ENCODE results near the gene HDAC9.

HDAC9 gene

DNA sequence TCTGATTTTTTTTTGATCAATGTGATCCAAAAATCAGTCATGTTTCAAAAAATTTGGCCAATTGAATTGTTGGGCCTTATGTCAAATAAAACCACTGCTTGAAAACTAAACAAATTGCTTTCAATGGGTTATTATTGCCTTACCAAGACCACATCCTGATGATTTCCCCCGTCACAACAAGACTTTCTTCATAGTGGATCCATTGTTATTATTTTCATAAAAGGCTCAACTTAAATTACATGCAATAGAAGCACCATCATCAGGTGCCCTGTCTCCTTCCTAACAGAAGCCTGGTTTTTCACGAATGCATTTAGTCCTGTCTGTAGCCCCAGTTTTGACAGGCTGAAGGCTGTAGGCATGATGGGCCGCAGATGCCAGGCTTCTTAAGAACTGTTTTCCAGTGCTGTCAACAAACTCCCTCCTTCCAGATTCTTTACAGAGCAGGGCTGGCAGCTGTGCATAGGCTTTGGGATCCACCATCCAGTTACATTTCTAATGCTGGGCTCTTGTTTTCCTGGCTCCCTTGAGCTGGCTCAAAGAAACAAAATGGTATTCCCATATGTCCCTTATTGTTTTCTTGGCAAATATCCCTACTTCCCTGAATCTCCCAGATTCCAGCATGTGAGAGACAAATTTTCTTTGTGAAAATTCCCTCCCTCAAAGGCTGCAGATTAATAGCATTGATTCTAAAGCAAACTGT is 319.9 kb downstream of the HDAC9 start:
- Mint-ChIP-seq H3K9me3 (peaks cover 10% of the 10 kb centered on the region), H3K27me3 (no peaks in the 10 kb centered on the region), H3K4me3 (no peak overlapping the region), H3K4me1 (no peaks in the 10 kb centered on the region), H3K27ac (no peak overlapping the region), H3K36me3 (ENCODE audit: low read depth) (no peaks in the 10 kb centered on the region)
- no peak for DNase-seq
- ATAC-seq: no peak

DNA sequence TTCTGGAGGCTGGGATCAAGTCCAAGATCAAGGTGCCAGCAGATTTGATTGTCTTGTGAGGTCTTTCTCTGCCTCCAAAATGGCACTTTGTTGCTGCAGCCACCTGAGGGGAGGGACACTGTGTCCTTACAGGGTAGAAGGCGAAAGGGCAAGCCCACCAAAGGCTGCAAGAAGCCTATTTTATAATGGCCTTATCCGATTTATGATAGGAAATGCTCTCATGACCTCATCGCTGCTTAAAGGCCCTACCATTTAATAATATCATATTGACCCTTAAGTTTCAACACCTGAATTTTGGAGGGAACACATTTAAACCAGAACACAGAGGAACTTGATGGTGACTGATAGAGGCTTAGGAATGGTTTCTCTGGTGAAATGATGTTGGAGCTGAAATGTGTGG is 325.4 kb downstream of the HDAC9 start:
- H3K9me3 Mint-ChIP-seq: no peaks in the 10 kb centered on the region
- no peak overlapping the region for H3K4me3 Mint-ChIP-seq
- H3K4me1 Mint-ChIP-seq: no peaks in the 10 kb centered on the region

DNA sequence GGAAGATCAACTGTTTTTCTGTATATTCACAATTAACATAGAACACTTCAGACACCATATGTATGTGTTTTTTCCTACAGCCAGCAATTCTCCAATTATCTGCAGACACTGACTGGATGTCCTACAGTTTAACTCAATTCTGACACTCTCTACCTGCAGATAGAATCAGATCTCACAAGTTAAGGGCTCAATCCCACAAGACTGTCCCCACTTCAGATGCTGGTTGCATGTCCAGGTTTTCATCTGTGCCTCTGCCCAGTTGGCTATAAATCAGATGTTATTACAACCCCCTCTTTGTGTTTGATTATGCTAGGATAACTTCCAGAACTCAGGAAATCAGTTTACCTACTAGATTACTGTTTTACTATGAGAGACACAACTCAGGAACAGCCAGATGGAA is 326.0 kb downstream of the HDAC9 start:
- Mint-ChIP-seq H3K27me3 (no peaks in the 10 kb centered on the region), H3K4me1 (no peaks in the 10 kb centered on the region), H3K36me3 (ENCODE audit: low read depth) (no peaks in the 10 kb centered on the region), H3K4me3 (no peak overlapping the region), H3K9me3 (no peaks in the 10 kb centered on the region), H3K27ac (no peak overlapping the region)
- no peak for DNase-seq
- no peak for ATAC-seq

More for the DNA sequence above, 325.4 kb downstream of the HDAC9 start:
- no peak for DNase-seq
- Mint-ChIP-seq H3K36me3 (ENCODE audit: low read depth) (no peaks in the 10 kb centered on the region), H3K27ac (no peak overlapping the region), H3K27me3 (no peaks in the 10 kb centered on the region)
- no peak for ATAC-seq

DNA sequence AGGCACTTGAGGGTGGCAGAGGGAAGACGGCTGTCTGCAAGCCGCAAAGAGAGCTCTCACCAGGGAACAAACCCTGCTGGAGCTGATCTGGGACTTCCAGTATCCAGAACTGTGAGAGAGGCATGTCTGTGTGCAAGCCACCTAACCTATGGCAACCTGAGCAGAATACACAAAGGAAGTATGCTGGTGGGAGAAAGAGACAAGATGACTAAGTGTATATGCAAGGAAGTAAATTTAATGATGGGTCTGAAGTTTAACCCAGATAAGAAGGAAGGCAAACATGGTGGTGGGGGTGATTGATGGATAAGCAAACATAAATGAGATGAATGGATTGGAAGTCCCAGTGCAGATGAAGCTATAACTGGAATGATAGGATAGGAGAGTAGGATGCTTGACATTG is 328.6 kb downstream of the HDAC9 start:
- Mint-ChIP-seq H3K27me3 (no peaks in the 10 kb centered on the region), H3K36me3 (ENCODE audit: low read depth) (no peaks in the 10 kb centered on the region), H3K4me1 (no peaks in the 10 kb centered on the region), H3K27ac (no peak overlapping the region), H3K4me3 (no peak overlapping the region), H3K9me3 (no peaks in the 10 kb centered on the region)
- DNase-seq (no peak), ATAC-seq (no peak)

DNA sequence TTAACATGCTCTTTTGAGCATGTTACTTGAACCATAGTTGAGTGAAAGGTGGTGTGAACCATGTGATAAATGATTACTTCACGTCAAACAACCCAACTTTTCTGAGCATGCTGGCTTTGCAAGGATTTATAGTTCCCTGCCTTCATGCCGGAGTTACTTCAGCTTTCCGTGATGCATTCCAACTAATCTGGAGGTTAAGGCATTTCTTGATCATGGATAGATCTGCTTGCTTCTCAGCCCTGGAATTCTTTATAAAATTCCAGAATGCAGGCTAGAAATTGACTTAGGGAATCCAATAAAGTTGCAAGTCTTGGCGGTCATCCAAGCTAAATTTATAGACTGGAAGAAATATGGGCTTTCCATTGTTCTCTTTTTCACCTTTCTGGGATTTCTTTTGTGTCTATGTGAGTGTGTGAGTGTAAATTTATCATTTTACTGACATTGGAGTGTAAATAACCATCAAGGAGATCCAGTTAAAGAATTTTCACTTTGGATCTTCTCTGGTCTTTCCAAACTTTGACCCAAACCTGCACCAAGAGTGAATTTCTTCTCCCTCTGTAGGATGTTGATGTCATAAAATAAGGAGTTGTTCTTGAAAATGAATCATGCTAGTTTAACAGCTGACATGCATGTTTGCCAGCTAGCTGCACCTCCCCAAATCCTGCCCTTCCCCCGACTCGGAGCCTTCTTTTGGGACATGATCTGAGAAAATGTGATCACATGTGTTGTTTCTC is 332.9 kb downstream of the HDAC9 start:
- Mint-ChIP-seq H3K9me3 (peaks cover 7% of the 10 kb centered on the region), H3K27me3 (no peaks in the 10 kb centered on the region), H3K27ac (no peak overlapping the region), H3K4me3 (no peak overlapping the region), H3K4me1 (no peaks in the 10 kb centered on the region), H3K36me3 (ENCODE audit: low read depth) (no peaks in the 10 kb centered on the region)
- DNase-seq: no peak
- no peak for ATAC-seq

DNA sequence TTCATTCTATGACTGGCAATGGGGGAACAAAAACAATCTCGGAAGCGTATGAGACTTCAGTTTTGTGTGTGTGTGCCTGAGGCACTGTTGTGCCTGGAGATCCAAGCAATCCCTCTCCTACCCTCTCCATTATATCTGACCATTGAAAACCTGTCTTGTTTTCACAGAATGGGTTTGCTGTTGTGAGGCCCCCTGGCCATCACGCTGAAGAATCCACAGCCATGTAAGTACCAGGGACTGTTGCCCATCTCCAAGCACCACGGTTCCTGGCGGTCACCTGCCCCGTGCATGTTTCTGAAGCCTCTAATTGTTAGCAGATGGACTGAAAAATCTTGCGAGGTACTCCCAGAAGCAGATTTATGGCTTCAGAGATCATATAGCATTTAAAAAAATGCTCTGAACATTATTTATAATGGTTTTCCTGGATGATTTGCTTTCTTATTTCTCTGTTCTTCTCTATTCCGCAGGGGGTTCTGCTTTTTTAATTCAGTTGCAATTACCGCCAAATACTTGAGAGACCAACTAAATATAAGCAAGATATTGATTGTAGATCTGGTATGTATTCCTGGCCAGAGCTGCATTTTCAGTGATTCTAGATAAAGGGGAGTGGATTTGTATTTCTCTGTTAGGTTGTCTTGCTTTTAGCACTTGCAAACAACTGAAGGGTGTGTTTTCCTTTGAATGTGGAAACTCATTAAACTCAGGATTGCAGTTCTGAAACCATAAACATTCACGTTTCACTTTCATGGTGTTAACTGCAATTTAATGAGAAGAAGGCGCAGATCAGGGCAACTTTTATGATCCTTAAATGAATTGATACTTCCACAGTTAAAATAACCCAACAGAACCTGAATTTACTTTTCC is 333.7 kb downstream of the HDAC9 start:
- no peak overlapping the region for H3K4me3 Mint-ChIP-seq
- no peak overlapping the region for H3K27ac Mint-ChIP-seq
- no peak for ATAC-seq
- no peaks in the 10 kb centered on the region for H3K36me3 Mint-ChIP-seq (ENCODE audit: low read depth)
- DNase-seq: no peak
- H3K9me3 Mint-ChIP-seq: peaks cover 7% of the 10 kb centered on the region
- H3K4me1 Mint-ChIP-seq: no peaks in the 10 kb centered on the region
- H3K27me3 Mint-ChIP-seq: no peaks in the 10 kb centered on the region

DNA sequence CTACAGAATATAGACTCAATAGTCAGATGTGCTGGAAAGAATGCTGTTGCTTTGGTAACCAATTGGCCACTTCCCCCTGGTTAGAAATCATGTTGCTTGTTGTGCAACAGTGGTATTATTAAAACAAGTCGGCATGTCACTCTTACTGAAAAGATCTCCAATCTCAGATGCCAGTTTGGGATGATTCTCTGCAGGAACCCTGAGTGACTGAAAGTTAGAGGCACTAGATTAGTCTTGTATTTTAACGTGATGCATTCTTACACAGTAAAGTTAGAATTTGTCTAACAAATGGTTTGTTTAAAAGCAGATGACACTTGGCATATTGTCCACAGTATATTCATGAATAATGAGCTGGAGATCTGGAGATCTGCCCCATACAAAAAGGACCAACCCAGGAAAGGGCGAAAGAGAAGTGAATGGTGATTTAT is 334.3 kb downstream of the HDAC9 start:
- Mint-ChIP-seq H3K36me3 (ENCODE audit: low read depth) (no peaks in the 10 kb centered on the region), H3K27ac (no peak overlapping the region), H3K9me3 (peaks cover 7% of the 10 kb centered on the region), H3K27me3 (no peaks in the 10 kb centered on the region), H3K4me3 (no peak overlapping the region), H3K4me1 (no peaks in the 10 kb centered on the region)
- no peak for ATAC-seq
- DNase-seq: no peak

DNA sequence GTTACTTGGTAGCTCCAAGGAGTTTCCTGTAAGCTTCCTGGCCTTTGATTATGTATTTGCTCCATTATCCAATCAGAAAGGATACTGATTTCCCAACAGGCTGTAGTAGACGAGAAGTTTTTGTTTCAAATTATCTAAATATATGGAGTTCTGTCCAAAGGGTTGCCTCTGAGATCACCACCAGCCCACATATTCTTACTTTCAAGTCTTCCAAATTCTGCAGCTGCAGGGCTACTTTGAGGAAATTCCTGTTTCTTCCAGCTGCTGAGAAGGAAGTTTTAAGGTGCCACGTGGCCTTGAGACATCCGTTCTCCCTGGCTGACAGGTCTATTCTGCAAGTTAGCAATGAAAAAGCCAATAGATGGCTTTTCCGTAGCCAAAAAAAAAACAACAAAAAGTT is 335.9 kb downstream of the HDAC9 start:
- peaks cover 7% of the 10 kb centered on the region for H3K9me3 Mint-ChIP-seq
- no peak overlapping the region for H3K27ac Mint-ChIP-seq
- no peaks in the 10 kb centered on the region for H3K36me3 Mint-ChIP-seq (ENCODE audit: low read depth)
- ATAC-seq (no peak), DNase-seq (no peak)
- no peaks in the 10 kb centered on the region for H3K4me1 Mint-ChIP-seq
- no peak overlapping the region for H3K4me3 Mint-ChIP-seq
- no peaks in the 10 kb centered on the region for H3K27me3 Mint-ChIP-seq

DNA sequence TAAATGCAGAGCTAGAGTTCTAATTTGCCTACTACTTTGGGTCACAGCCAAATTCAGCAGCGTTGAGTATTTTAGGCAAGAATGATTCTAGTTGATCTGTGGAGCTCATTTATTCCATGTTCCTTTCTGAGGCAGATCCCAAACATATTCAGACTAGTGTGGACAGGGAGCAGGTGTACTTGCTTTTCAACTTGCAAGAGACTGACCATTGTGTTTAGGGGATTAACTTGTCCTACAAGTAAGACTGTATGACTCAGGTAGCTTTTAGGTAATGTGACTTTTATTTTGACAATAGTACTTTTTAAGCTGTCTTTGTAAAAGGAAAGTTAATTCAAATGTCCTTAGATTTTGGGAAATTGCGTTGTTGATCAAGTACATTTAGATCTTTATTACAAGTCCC is 336.4 kb downstream of the HDAC9 start:
- Mint-ChIP-seq H3K4me1 (no peaks in the 10 kb centered on the region), H3K4me3 (no peak overlapping the region), H3K9me3 (peaks cover 7% of the 10 kb centered on the region), H3K27ac (no peak overlapping the region), H3K27me3 (no peaks in the 10 kb centered on the region), H3K36me3 (ENCODE audit: low read depth) (no peaks in the 10 kb centered on the region)
- ATAC-seq (no peak), DNase-seq (no peak)

DNA sequence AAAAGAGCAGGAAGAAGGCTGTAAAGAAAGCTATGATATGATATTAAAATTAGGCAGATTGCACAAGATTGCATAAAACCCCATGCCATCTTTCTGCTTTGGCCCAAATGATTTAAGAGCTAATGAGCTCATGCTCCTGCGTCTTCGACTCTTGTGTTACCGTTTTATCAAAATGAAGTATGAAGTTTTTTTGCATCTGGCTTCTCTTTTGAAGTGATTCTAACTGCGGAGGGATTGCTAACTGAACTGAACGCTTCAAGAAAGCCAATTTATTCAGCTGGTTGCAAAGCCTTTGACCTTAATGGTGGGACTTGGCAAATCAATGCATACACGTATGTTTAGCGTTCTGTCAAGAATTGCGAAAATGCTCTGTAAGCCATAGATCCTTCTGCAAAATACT is 339.0 kb downstream of the HDAC9 start:
- no peak overlapping the region for H3K27ac Mint-ChIP-seq
- H3K27me3 Mint-ChIP-seq: no peaks in the 10 kb centered on the region
- ATAC-seq: no peak

DNA sequence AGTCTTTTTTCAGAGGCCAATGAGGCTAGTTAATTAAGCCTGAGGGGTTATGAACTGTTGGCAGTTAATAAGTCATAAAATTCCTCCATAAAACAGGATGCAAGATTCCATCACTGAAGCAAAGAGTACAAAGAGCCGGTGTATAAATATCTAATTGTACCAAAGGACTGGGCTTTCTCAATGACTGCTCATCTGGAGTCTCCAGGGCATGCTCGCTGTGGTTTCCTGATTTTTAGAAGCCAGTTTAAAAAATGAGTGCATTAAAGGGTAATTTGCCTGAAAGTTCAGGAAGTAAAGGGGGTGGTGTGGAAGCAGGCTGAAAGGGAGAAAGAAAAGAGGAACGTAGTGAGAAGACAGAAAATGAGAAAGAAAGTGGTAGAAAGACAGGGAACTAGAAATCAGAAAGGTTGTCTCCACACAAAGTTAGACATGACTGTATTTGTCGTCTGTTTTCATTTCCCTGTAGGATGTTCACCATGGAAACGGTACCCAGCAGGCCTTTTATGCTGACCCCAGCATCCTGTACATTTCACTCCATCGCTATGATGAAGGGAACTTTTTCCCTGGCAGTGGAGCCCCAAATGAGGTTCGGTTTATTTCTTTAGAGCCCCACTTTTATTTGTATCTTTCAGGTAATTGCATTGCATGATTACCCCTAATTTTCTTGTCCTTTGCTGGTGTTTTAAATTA is 339.6 kb downstream of the HDAC9 start:
- Mint-ChIP-seq H3K36me3 (ENCODE audit: low read depth) (no peaks in the 10 kb centered on the region), H3K9me3 (peaks cover 4% of the 10 kb centered on the region), H3K27ac (no peak overlapping the region), H3K4me1 (no peaks in the 10 kb centered on the region), H3K27me3 (no peaks in the 10 kb centered on the region), H3K4me3 (no peak overlapping the region)
- no peak for ATAC-seq
- no peak for DNase-seq

More for the DNA sequence above, 339.0 kb downstream of the HDAC9 start:
- Mint-ChIP-seq H3K4me3 (no peak overlapping the region), H3K4me1 (no peaks in the 10 kb centered on the region), H3K36me3 (ENCODE audit: low read depth) (no peaks in the 10 kb centered on the region), H3K9me3 (peaks cover 7% of the 10 kb centered on the region)
- DNase-seq: no peak

DNA sequence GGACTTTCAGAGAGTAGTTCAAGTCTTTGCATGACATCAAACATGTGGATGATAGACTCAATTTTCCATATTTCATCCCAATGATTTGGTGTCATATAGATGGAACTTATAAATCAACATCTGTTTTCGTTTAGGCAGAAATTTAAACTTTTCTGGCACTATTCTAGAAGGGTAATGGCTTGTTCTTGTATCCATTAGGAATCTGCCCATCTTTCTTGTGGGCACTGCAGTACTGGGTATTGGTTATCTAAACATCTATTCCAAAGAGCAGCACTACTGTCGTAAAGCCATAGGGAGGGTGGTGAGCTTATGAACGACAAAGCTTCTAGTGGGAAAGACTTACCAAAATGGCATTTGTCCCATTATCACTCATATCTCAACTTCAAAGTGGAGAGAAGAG is 348.4 kb downstream of the HDAC9 start:
- no peaks in the 10 kb centered on the region for H3K27me3 Mint-ChIP-seq

DNA sequence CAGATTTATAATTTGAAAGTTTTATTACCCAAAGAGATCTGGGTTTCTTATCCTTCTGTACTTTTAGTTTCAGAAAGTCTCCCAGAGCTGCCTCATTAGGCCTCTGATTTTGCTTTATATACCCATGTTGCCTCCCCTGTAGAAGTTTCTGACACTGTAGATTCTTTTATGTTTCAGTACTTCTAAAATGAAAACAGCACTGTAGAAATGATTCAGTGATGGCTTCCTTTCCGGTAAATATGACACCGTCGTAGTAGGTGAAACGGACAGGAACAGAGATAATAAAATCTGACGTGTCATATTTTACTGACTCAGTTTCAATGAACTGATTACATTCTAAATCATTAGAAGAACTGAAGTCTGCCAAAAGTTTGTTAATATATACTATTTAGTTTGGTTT is 349.2 kb downstream of the HDAC9 start:
- ATAC-seq: no peak
- Mint-ChIP-seq H3K9me3 (no peaks in the 10 kb centered on the region), H3K4me3 (no peak overlapping the region), H3K4me1 (no peaks in the 10 kb centered on the region), H3K27ac (no peak overlapping the region), H3K36me3 (ENCODE audit: low read depth) (no peaks in the 10 kb centered on the region), H3K27me3 (no peaks in the 10 kb centered on the region)
- DNase-seq: no peak

More for the DNA sequence above, 348.4 kb downstream of the HDAC9 start:
- H3K9me3 Mint-ChIP-seq: no peaks in the 10 kb centered on the region
- DNase-seq (no peak), ATAC-seq (no peak)
- H3K4me3 Mint-ChIP-seq: no peak overlapping the region
- no peaks in the 10 kb centered on the region for H3K36me3 Mint-ChIP-seq (ENCODE audit: low read depth)
- H3K4me1 Mint-ChIP-seq: no peaks in the 10 kb centered on the region
- H3K27ac Mint-ChIP-seq: no peak overlapping the region

DNA sequence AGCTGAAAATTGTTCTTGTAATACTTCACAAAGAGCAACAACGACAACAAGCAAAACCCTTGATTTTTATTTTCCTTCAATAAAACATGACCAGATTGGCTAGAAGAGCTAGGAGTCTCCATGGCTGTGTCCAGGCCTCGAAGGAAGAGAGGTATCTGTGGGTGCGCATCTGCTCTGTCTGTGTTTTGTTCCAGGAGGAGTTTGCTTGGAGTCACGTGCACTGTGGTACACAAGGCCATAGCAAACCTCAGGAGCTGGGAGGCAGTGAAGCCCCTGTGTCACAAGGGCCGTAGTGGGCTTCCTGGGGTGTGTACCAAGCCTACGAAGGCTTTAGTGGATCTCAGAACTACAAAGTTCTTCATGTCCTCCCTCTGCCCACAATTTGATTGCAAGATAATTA is 350.2 kb downstream of the HDAC9 start:
- H3K4me3 Mint-ChIP-seq: no peak overlapping the region
- H3K27ac Mint-ChIP-seq: no peak overlapping the region
- no peaks in the 10 kb centered on the region for H3K4me1 Mint-ChIP-seq
- DNase-seq (no peak), ATAC-seq (no peak)
- H3K36me3 Mint-ChIP-seq (ENCODE audit: low read depth): no peaks in the 10 kb centered on the region
- H3K9me3 Mint-ChIP-seq: no peaks in the 10 kb centered on the region
- H3K27me3 Mint-ChIP-seq: no peaks in the 10 kb centered on the region

Data from activated naive CD8-positive, alpha-beta T cell treated with anti-CD3 and anti-CD28 coated beads, Interleukin-2, amount 50 U/mL, for 24 hours (primary cell).